Activated T-cell treated with anti-CD3 and anti-CD28 coated beads for 4 hours (primary cell): Measurements from ENCODE around the gene BATF.
"Not testable (repeated sequence)": the region's sequence is repeated elsewhere in the genome, so short reads cannot be mapped to it uniquely, and the experiment has no call there.

Experiments
- DNase-seq: peaks from one replicate; pipeline ENCODE4 v3.0.0-alpha.2; 2020

The BATF gene

DNA sequence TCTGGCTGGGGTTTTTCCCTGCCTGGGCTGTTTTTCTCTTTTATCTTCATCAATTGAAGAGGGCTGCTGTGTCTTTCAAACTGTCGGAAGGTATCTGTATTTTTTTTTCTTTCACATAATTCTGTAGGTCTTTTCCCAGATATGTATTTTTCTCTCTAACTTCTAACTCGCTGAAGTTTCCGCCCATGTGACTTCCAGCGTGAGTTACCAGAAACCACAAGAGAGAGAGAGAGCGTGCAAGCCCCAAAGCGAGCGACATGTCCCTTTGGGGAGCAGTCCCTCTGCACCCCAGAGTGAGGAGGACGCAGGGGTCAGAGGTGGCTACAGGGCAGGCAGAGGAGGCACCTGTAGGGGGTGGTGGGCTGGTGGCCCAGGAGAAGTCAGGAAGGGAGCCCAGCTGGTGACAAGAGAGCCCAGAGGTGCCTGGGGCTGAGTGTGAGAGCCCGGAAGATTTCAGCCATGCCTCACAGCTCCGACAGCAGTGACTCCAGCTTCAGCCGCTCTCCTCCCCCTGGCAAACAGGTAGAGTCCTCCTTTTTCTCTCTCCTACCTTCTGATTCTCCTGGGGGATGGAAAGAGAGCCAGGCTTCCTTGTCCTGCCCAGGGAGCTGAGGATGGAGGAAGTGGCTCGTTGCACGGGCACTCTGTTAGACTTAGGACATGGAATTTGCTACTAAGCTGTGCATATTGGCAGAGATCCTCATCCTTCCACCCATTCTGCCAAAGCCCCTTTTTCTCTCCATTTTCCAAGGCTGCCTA, at the start of gene BATF:
Gene BATF, plus strand, starts transcription at position 246 of the 759 bp plus-strand sequence. Its CDS starts 214 bp downstream, at position 460.
- peak; percentile 71 for DNase-seq

DNA sequence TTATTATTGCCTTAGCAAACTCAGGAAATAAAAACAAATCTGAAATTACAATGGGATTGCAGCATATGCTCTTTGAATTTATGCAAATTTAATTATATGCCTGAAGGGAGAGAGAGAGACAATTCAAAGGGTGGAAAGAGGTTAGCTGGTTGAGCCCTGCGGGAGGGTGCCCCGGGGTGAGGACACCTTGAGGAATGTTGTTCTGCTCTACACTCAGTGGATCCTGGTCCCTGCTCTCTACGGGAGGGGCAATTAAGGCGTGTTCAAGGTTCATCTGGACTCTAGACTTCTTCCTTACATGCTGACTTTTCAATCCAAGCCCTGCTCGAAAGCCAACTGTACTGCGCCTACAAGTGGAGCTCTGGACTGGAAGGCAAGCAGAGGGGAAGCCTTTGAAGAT, 48.1 kb upstream of the BATF start:
- DNase-seq = not testable (repeated sequence)

GRCh38 chr14:75476274-75476995, 45.8 kb upstream of the BATF start:
- no peak for DNase-seq

DNA sequence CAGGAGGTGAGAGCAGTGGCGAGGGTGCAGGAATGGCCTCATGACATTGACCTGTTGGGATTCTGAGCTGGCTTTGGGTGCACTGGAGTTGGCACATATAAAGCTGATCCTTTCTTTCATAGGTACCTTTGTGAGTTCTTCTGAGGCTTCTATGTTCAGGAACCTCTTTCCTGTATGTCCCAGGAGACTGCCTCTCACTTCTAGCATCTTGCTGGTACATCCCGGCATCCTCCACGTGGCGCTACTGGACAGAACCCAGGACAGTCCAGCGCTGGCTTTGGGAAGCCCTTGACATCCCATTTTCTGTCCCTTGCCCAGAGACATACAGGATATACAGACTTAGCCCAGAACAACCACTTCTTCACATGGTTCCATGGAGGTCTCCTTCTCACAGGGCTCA, 44.4 kb upstream of the BATF start:
- no peak for DNase-seq

GRCh38 chr14:75479770-75480600, 42.3 kb upstream of the BATF start:
- no peak for DNase-seq

- no peak for DNase-seq
These were observed 39.9 kb upstream of the BATF start for GRCh38 chr14:75482366-75482765.

DNA sequence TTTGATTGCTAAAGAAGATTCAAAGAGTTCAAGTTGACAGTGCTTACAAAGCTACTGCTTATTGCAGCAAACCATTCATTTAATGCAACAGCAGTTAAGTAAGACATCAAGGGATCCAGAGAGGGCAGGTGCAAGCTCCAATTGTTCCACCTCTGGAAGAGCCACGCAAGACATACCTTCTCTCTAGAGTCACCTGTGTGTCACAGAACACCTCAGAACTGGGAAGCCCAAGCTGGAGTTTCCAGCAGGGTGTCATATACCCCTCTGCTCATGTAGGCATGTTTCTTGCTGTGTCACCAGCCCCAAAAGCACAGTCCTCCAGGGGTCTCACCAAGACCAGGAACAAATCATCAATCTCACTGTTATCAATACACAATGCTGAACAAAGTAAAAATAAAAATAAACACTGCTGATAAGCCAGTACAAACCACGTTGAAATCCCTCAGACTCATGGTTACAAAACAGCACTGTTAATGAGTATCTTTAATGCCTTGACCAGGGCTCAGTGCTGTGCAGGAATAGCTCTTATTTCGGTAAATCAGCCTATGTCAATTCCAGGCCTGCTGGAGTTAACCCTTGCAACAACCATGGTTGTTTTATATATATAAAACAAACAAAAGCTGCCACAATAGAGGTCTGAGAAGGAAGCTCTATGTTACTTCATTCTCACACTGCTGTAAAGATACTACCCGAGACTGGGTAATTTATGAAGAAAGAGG, 37.4 kb upstream of the BATF start:
- DNase-seq = no peak

GRCh38 chr14:75486318-75486717, 36.0 kb upstream of the BATF start:
- no peak for DNase-seq

- DNase-seq = no peak
These were observed 35.1 kb upstream of the BATF start for GRCh38 chr14:75487155-75487671.

- no peak for DNase-seq
These were observed 32.8 kb upstream of the BATF start for GRCh38 chr14:75489480-75489837.

DNA sequence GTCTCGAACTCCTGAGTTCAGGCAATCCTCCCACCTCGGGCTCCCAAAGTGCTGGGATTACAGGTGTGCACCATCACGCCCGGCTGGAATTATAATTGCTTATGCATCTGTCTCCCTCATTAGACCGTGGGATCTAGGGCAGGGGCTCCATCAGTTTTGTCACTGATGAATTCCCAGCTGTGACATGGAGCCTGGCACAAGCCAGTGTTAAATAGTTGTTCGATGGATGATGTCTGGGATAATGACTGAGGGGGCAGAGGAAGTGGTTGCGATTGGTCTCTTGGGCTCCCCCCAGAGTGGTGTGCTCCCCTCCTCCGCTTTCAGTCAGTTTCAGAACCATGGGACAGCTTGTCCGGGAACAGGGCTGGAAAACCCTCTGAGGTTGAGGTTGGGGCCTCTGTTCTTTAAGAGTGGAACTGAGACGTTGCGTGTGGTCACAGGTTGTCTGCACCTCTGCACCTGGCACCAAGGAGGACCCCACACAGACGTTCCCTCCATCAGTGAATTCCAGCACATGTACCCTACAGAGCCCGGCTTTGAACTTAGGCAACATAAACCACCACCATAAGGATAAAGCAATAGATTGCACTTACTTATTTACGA, 30.8 kb upstream of the BATF start:
- no peak for DNase-seq

DNA sequence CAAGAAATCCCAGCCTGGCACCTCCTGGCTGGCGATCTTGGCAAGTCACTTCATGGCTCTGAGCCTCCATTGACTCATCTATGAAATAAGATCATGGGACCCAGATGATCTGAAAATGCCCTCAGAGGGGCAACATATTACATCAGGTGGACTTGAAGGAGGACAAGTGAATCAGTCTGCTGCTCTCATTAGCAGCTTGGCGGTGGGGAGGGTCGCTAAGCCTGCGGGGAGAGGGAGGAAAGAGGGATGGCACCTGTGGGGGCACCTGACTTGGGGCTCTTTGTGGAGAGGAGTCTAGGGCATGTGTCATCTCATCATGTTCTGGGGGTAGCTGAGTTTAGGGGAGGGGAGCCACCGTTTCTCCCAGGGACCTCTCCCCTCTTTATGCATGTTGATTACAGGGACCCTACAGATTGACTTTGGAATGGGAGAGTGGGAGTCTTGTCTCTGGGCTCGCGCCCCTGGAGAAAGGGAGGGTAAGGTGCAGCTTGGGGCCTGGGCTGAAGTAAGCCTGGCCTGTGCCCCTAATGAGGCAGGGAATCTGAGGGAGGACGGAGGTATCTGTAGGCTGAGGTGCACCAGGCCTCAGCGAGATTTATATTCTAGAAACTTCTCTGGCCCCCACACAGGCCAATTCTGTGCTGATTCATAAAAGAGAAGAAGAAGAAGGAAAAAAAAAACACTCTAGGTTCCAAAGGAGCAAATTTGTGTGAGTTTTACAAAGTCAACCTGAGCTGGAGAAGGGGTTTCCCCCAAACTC, 29.3 kb upstream of the BATF start:
- no peak for DNase-seq

GRCh38 chr14:75493592-75494087, 28.6 kb upstream of the BATF start:
- DNase-seq = no peak

GRCh38 chr14:75494896-75495295, 27.4 kb upstream of the BATF start:
- no peak for DNase-seq

DNA sequence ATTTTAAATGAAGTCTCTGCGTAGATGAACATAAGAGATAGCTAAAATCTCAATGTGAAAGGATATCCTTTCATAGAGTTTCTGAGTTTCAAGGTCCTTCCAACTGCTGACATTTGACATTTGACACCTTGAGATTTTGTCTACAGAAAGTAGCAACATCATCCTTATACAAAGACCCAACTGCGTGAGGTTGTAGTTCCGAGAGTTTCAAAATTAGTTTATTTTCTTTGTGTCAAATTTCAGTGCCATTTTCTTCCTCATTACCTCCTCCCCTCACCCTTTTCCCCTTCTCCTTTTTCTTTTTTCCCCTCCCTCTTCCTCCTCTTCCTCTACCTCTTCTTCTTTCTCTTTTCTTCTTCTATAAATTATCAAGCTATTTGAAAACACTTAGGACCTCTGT, 26.9 kb upstream of the BATF start:
- no peak for DNase-seq

- DNase-seq = no peak
These were observed 26.4 kb upstream of the BATF start for GRCh38 chr14:75495882-75496281.

DNA sequence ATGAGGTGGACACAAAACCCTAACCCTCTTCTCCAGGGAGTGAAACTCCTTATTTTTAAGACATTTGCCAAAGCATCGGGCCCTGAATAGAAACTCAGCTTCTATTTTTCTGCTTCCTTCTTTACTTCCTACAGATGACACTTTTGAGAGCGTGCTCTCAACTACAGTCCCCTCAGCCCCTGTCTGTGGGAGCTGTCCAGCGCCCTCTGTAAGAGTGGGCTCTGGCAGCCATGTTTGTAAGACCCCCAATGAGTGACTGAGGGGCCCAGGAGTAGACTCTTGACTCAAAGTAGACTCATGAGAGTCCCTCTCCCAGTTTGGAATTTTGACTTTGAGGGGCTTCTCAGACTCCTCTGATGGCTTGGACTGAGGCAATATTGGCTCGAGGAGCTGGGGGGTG, 25.5 kb upstream of the BATF start:
- DNase-seq = no peak

DNA sequence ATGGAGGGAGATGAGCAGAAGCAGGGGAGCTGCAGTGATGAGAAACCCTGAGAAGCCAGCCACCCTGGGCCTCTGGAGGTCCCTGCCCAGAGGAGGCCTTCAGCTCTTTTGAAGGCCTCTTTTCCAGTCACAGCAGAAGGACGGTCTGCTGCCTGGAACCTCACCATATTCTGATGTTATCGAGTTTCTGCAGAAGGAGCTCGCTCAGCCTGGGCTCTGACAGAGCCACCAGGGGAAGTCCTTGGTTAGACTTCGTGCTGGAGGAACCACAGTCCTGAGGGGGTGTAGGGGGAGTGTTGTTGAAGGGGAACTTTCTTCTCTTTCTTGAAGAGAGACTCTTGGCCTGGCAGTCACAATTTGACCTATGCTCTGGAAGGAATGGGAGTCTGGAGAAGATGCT, 25.1 kb upstream of the BATF start:
- no peak for DNase-seq

DNA sequence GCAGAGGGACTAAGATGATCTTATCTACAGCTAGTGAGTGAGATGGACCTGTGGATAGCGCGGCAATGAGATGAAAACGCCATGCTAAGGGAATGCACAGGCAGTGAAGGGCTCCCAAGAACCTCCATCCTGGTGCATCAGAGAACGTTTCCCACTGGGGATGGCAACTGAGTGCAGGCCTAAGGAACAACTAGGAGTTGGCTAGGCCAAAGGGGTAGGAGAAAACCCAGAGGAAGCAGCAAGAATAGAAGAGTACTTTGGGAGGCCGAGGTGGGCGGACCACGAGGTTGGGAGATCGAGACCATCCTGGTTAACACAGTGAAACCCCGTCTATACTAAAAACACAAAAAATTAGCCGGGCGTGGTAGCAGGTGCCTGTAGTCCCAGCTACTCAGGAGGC, 24.6 kb upstream of the BATF start:
- no peak for DNase-seq

DNA sequence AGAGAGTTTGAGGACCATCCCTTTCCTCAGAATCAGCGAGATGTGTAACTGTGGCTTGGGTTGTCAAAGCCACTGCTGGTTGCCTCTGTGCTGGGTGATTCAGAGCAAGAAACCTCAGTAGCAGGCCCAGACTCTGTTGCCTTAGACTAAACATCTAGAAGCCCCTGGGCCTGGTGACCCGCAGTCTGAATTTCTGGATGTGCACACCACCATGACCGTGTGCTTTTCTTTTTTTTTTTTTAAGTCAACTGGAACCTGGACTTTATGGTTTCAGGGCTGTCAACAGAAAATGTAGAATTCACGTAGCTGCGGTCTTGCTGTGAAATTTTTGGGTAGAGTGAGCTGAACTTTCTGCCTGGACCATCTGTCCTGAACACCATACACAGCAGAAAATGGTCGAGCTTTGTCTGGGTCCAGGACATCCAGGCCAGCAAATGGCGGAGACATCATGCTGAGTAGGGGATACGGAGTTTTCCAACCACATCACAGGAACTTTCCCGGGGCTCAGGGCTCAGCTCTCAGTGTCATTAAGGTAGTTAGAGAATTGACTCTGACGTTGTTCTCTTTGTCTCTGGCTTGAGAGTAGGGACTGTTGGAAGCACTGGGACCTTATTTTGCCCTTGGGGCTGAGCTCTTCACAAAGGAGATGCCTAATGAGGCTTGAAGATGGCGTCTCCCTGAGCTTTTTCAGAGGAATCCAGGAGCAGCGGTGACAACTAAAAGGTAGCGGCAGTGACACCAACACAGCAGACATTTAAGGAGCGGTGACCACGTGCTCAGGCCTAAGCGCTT, 23.0 kb upstream of the BATF start:
- DNase-seq = no peak

DNA sequence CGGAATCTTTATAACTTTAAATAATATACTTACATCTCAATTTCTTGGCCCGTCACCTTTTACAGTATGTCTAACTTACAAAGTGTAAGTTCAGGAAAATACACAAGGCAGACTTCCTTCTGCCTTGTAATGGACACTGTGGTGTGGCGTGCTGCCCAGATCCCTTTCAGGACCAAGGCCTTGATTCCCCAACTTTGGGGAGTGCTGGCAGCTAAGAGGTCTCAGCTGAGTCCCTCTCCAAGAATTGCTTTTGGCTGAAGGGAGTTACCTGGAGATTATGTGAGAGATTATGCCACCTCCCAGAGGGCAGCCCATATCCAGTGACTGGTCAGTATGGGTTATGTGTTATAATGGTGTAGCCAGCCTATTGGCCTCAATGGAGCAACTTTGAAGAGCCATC, 21.2 kb upstream of the BATF start:
- no peak for DNase-seq
